Activated CD8-positive, alpha-beta memory T cell treated with anti-CD3 and anti-CD28 coated beads for 1 hour (primary cell): ENCODE results near the gene GPR39.
"Not testable (repeated sequence)": the region's sequence is repeated elsewhere in the genome, so short reads cannot be mapped to it uniquely, and the experiment has no call there.

ENCODE experiments used
- DNase-seq, 2 donors: peaks; one replicate each; pipeline ENCODE4 v3.0.0-alpha.2; 2020; ENCODE audit warnings: low read depth in 1 of 2; ENCODE audit errors: extremely low read depth in 1 of 2

Gene GPR39

GRCh38 chr2:132416723-132417395 is at the start of gene GPR39:
Gene GPR39 (plus strand): TSS chr2:132416805.
- DNase-seq: no peak

GRCh38 chr2:132368191-132368590 is 48.4 kb upstream of the GPR39 start:
- no peak for DNase-seq

GRCh38 chr2:132372276-132372675 is 44.3 kb upstream of the GPR39 start:
- no peak for DNase-seq

GRCh38 chr2:132373391-132374135 is 43.0 kb upstream of the GPR39 start:
- DNase-seq: no peak

GRCh38 chr2:132374151-132374550 is 42.5 kb upstream of the GPR39 start:
- no peak for DNase-seq

- no peak for DNase-seq
Measured at GRCh38 chr2:132374551-132374950, 42.1 kb upstream of the GPR39 start.

- no peak for DNase-seq
Measured at GRCh38 chr2:132374961-132375360, 41.6 kb upstream of the GPR39 start.

GRCh38 chr2:132381376-132381775 is 35.2 kb upstream of the GPR39 start:
- no peak for DNase-seq

- DNase-seq: no peak
Measured at GRCh38 chr2:132383956-132384355, 32.6 kb upstream of the GPR39 start.

GRCh38 chr2:132384491-132385151 is 32.0 kb upstream of the GPR39 start:
- DNase-seq: no peak

- no peak for DNase-seq
Measured at GRCh38 chr2:132387126-132387525, 29.5 kb upstream of the GPR39 start.

- no peak for DNase-seq
Measured at GRCh38 chr2:132390076-132390475, 26.5 kb upstream of the GPR39 start.

GRCh38 chr2:132391378-132391777 is 25.2 kb upstream of the GPR39 start:
- DNase-seq: no peak

- no peak for DNase-seq
Measured at GRCh38 chr2:132392221-132392620, 24.4 kb upstream of the GPR39 start.

- DNase-seq: no peak
Measured at GRCh38 chr2:132392879-132393278, 23.7 kb upstream of the GPR39 start.

GRCh38 chr2:132397042-132397441 is 19.6 kb upstream of the GPR39 start:
- DNase-seq: not testable (repeated sequence)

GRCh38 chr2:132400169-132400900 is 16.3 kb upstream of the GPR39 start:
- no peak for DNase-seq

GRCh38 chr2:132400901-132401240 is 15.7 kb upstream of the GPR39 start:
- DNase-seq: no peak

- DNase-seq: no peak
Measured at GRCh38 chr2:132401326-132401725, 15.3 kb upstream of the GPR39 start.

- DNase-seq: no peak
Measured at GRCh38 chr2:132403146-132403545, 13.5 kb upstream of the GPR39 start.

GRCh38 chr2:132404056-132404455 is 12.5 kb upstream of the GPR39 start:
- no peak for DNase-seq
